ENCODE measurements around the gene PEX5L.

Gene PEX5L

GRCh38 chr3:179991104-179991503, 45.6 kb downstream of the PEX5L start:
- TF ChIP-seq, protein P1, sequence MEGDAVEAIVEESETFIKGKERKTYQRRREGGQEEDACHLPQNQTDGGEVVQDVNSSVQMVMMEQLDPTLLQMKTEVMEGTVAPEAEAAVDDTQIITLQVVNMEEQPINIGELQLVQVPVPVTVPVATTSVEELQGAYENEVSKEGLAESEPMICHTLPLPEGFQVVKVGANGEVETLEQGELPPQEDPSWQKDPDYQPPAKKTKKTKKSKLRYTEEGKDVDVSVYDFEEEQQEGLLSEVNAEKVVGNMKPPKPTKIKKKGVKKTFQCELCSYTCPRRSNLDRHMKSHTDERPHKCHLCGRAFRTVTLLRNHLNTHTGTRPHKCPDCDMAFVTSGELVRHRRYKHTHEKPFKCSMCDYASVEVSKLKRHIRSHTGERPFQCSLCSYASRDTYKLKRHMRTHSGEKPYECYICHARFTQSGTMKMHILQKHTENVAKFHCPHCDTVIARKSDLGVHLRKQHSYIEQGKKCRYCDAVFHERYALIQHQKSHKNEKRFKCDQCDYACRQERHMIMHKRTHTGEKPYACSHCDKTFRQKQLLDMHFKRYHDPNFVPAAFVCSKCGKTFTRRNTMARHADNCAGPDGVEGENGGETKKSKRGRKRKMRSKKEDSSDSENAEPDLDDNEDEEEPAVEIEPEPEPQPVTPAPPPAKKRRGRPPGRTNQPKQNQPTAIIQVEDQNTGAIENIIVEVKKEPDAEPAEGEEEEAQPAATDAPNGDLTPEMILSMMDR (IDR thresholded peaks at IDR 0.05; ENCODE audit: low read length, missing control alignments), result no peak
- DNase-seq (ENCODE audit: low read depth), result no peak
- H3K4me3 ChIP-seq (replicated peaks; ENCODE audit: low read depth, low read length), result no peak overlapping the region

DNA sequence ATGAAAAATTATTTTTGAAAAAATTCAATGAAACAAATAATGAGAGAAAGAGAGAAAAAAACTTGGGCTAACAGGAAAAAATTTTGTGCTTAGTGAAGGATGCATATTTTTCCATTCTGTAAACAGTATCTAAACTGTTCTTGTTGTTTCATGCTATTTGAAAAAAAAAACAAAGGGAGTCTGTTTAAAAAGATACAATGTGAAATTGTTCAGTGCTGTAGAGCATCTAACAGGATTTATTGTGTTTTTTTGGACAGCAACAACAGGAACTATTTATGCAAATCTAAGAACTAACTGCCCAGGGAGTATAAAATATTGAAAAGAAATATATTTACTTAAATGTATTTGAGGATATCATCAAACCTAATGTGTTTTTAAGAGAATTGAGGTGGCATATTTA, 55.1 kb downstream of the PEX5L start:
- no peak overlapping the region for H3K4me3 ChIP-seq (replicated peaks; ENCODE audit: low read depth, low read length)
- no peak for DNase-seq (ENCODE audit: low read depth)
- TF ChIP-seq, protein P1 (IDR thresholded peaks at IDR 0.05; ENCODE audit: low read length, missing control alignments), result no peak

- no peak for DNase-seq (ENCODE audit: low read depth)
- TF ChIP-seq, protein P1 (IDR thresholded peaks at IDR 0.05; ENCODE audit: low read length, missing control alignments), result no peak
- no peak overlapping the region for H3K4me3 ChIP-seq (replicated peaks; ENCODE audit: low read depth, low read length)
Observed at GRCh38 chr3:179977356-179977755, 59.4 kb downstream of the PEX5L start.

GRCh38 chr3:179973931-179974361, 62.8 kb downstream of the PEX5L start:
- DNase-seq (ENCODE audit: low read depth), result no peak

GRCh38 chr3:179972881-179973423, 63.8 kb downstream of the PEX5L start:
- DNase-seq (ENCODE audit: low read depth), result no peak
- TF ChIP-seq, protein P1 (IDR thresholded peaks at IDR 0.05; ENCODE audit: low read length, missing control alignments), result no peak
- no peak overlapping the region for H3K4me3 ChIP-seq (replicated peaks; ENCODE audit: low read depth, low read length)

More at GRCh38 chr3:179973931-179974361, 62.8 kb downstream of the PEX5L start:
- no peak overlapping the region for H3K4me3 ChIP-seq (replicated peaks; ENCODE audit: low read depth, low read length)
- TF ChIP-seq, protein P1 (IDR thresholded peaks at IDR 0.05; ENCODE audit: low read length, missing control alignments), result no peak

- no peak overlapping the region for H3K4me3 ChIP-seq (replicated peaks; ENCODE audit: low read depth, low read length)
- DNase-seq (ENCODE audit: low read depth), result no peak
- TF ChIP-seq, protein P1 (IDR thresholded peaks at IDR 0.05; ENCODE audit: low read length, missing control alignments), result no peak
Observed at GRCh38 chr3:179971280-179971679, 65.5 kb downstream of the PEX5L start.

- DNase-seq (ENCODE audit: low read depth), result no peak
- TF ChIP-seq, protein P1 (IDR thresholded peaks at IDR 0.05; ENCODE audit: low read length, missing control alignments), result no peak
- H3K4me3 ChIP-seq (replicated peaks; ENCODE audit: low read depth, low read length), result no peak overlapping the region
Observed at GRCh38 chr3:179970746-179971145, 66.0 kb downstream of the PEX5L start.
